ENCODE results near the gene FGF10.

GRCh38 chr5:44257653-44258365 lies 131.4 kb downstream of the FGF10 start:
- TF ChIP-seq POLR2A (IDR thresholded peaks at IDR 0.05; ENCODE audit: low read length) (no peak), GATA1 (IDR thresholded peaks at IDR 0.05; ENCODE audit: low read depth, low read length) (no peak)

Data from erythroblast (primary cell).